HEK293 (cell line): ENCODE measurements around the gene CFP.

Experiments
- CTCF ChIA-PET: fragments of 350-600 bp; formaldehyde crosslinking; extraction: SDS; loops from one replicate; lab custom pipeline; 2021; ENCODE audit warnings: antibody characterized with exemption; lab: Yijun Ruan, JAX
- POLR2A ChIA-PET: fragments of 300-600 bp; formaldehyde crosslinking; extraction: SDS; loops from one replicate; lab custom pipeline; 2020; ENCODE audit warnings: antibody characterized with exemption, inconsistent platforms; lab: Yijun Ruan, JAX
- H3K27ac ChIP-seq: fragments of 200-500 bp; sonication (Bioruptor generic); 2 replicates; pipeline ENCODE4 v1.5.1; 2014; ENCODE audit warnings: low read depth, low read length, control low read depth, inconsistent platforms; ENCODE audit errors: extremely low read depth
- H3K36me3 ChIP-seq, 2 experiments: fragments of 200-500 bp in 1 of 2; sonication (Bioruptor generic) in 1 of 2; 1 replicate in 1 of 2; 2 replicates in 1 of 2; pipeline ENCODE4 v1.5.1; 2014 to 2017; ENCODE audit warnings: inconsistent platforms in 2 of 2, low read length in 2 of 2; ENCODE audit not compliant: control insufficient read depth in 2 of 2, insufficient read depth in 1 of 2
- H3K4me1 ChIP-seq: fragments of 200-500 bp; sonication (Bioruptor generic); 2 replicates; pipeline ENCODE4 v1.5.1; 2014; ENCODE audit warnings: mild to moderate bottlenecking, low read length, inconsistent platforms; ENCODE audit not compliant: control insufficient read depth, insufficient read depth
- H3K4me3 ChIP-seq: 2 replicates; pipeline ENCODE4 v1.5.1; 2011; ENCODE audit warnings: low read depth, mild to moderate bottlenecking, control low read depth, low read length, moderate library complexity
- H3K9me3 ChIP-seq: fragments of 200-500 bp; sonication (Bioruptor generic); 2 replicates; pipeline ENCODE4 v1.5.1; 2014; ENCODE audit warnings: low read depth, low read length, inconsistent platforms; ENCODE audit not compliant: control insufficient read depth, insufficient read depth
- EGR2 ChIP-seq: fragments of 450-650 bp; formaldehyde crosslinking; IDR thresholded peaks from 2 replicates; pipeline ENCODE4 v1.5.1; 2016; ENCODE audit warnings: low read depth, missing biosample characterization, missing genetic modification characterization
- IKZF3 ChIP-seq: fragments of 450-650 bp; IDR thresholded peaks from 2 replicates; pipeline ENCODE4 v1.5.0; 2018; ENCODE audit warnings: missing biosample characterization, mild to moderate bottlenecking, missing genetic modification characterization, moderate library complexity
- KLF17 ChIP-seq: fragments of 450-650 bp; formaldehyde crosslinking; IDR thresholded peaks from 2 replicates; pipeline ENCODE4 v1.5.1; 2016; ENCODE audit warnings: missing biosample characterization, missing genetic modification characterization
- SCRT1 ChIP-seq: fragments of 450-650 bp; formaldehyde crosslinking; IDR thresholded peaks from 2 replicates; pipeline ENCODE4 v1.5.1; 2016; ENCODE audit warnings: missing biosample characterization, missing genetic modification characterization, borderline replicate concordance
- ZFP41 ChIP-seq: fragments of 450-650 bp; formaldehyde crosslinking; IDR thresholded peaks from 2 replicates; pipeline ENCODE4 v1.5.1; 2016; ENCODE audit warnings: missing biosample characterization, missing genetic modification characterization, borderline replicate concordance
- ZNF140 ChIP-seq: fragments of 450-650 bp; formaldehyde crosslinking; IDR thresholded peaks from 2 replicates; pipeline ENCODE4 v1.5.1; 2016; ENCODE audit warnings: missing biosample characterization, missing genetic modification characterization
- ZNF23 ChIP-seq: fragments of 450-650 bp; formaldehyde crosslinking; IDR thresholded peaks from 2 replicates; pipeline ENCODE4 v1.5.1; 2016; ENCODE audit warnings: missing biosample characterization, missing genetic modification characterization, borderline replicate concordance
- ZNF341 ChIP-seq: fragments of 450-650 bp; formaldehyde crosslinking; IDR thresholded peaks from 2 replicates; pipeline ENCODE4; 2016; ENCODE audit warnings: low read depth, missing biosample characterization, missing genetic modification characterization
- ZNF354C ChIP-seq: fragments of 450-650 bp; formaldehyde crosslinking; IDR thresholded peaks from 2 replicates; pipeline ENCODE4 v1.5.1; 2016; ENCODE audit warnings: missing biosample characterization, missing genetic modification characterization, low read depth, borderline replicate concordance
- ZNF391 ChIP-seq: fragments of 450-650 bp; formaldehyde crosslinking; IDR thresholded peaks from 2 replicates; pipeline ENCODE4 v1.5.1; 2016; ENCODE audit warnings: low read depth, missing biosample characterization, missing genetic modification characterization, borderline replicate concordance
- ZNF449 ChIP-seq: fragments of 450-650 bp; formaldehyde crosslinking; IDR thresholded peaks from 2 replicates; pipeline ENCODE4 v1.5.1; 2017; ENCODE audit warnings: missing biosample characterization, mild to moderate bottlenecking, missing genetic modification characterization, moderate library complexity
- ZNF514 ChIP-seq: fragments of 450-650 bp; formaldehyde crosslinking; IDR thresholded peaks from 2 replicates; pipeline ENCODE4 v1.5.1; 2016; ENCODE audit warnings: missing biosample characterization, missing genetic modification characterization
- ZNF548 ChIP-seq: fragments of 450-650 bp; formaldehyde crosslinking; IDR thresholded peaks from 2 replicates; pipeline ENCODE4 v1.5.1; 2016; ENCODE audit warnings: missing biosample characterization, missing genetic modification characterization
- ZNF549 ChIP-seq: fragments of 450-650 bp; IDR thresholded peaks from 2 replicates; pipeline ENCODE4 v1.5.1; 2018; ENCODE audit warnings: missing biosample characterization, missing genetic modification characterization, mild to moderate bottlenecking, inconsistent platforms, moderate library complexity
- ZNF558 ChIP-seq: fragments of 450-650 bp; formaldehyde crosslinking; IDR thresholded peaks from 2 replicates; pipeline ENCODE4 v1.5.1; 2016; ENCODE audit warnings: missing biosample characterization, missing genetic modification characterization
- ZNF623 ChIP-seq: fragments of 450-650 bp; formaldehyde crosslinking; IDR thresholded peaks from 2 replicates; pipeline ENCODE4 v1.5.1; 2016; ENCODE audit warnings: missing biosample characterization, missing genetic modification characterization
- ZNF701 ChIP-seq: fragments of 450-650 bp; formaldehyde crosslinking; IDR thresholded peaks from 2 replicates; pipeline ENCODE4 v1.5.1; 2016; ENCODE audit warnings: missing biosample characterization, missing genetic modification characterization
- ZNF76 ChIP-seq: fragments of 450-650 bp; formaldehyde crosslinking; IDR thresholded peaks from 2 replicates; pipeline ENCODE4; 2016; ENCODE audit warnings: low read depth, missing biosample characterization, missing genetic modification characterization, borderline replicate concordance
- ZNF830 ChIP-seq: fragments of 450-650 bp; IDR thresholded peaks from 2 replicates; pipeline ENCODE4 v1.5.0; 2018; ENCODE audit warnings: missing biosample characterization, missing genetic modification characterization, low read depth, mild to moderate bottlenecking, moderate library complexity
- ZNF837 ChIP-seq: fragments of 450-650 bp; formaldehyde crosslinking; IDR thresholded peaks from 2 replicates; pipeline ENCODE4 v1.5.1; 2016; ENCODE audit warnings: missing biosample characterization, missing genetic modification characterization
- ZSCAN5A ChIP-seq: fragments of 450-650 bp; formaldehyde crosslinking; IDR thresholded peaks from 2 replicates; pipeline ENCODE4 v1.5.1; 2016; ENCODE audit warnings: missing biosample characterization, missing genetic modification characterization

The CFP gene

GRCh38 chrX:47649781-47650163 is 20.0 kb upstream of the CFP start (continued):
- TF ChIP-seq ZNF830 = no peak
- TF ChIP-seq ZNF837 = no peak
- TF ChIP-seq ZNF514 (tag by site-specific recombination) = no peak
- no peak for TF ChIP-seq EGR2
- no peak for TF ChIP-seq ZNF701 (tag by site-specific recombination)
- TF ChIP-seq SCRT1 = no peak

GRCh38 chrX:47649271-47649670 is 19.5 kb upstream of the CFP start:
- Histone ChIP-seq H3K4me3 (peak overlapping the region; percentile 83), H3K27ac (no peak overlapping the region), H3K9me3 (no peaks in the 10 kb centered on the region), H3K36me3 (peaks cover 8 to 45% of the 10 kb centered on the region in 2 experiments; a peak in 1 of 3 replicates), H3K4me1 (peaks cover 11% of the 10 kb centered on the region)
- CTCF ChIA-PET = interaction anchor here (0.8 kb wide), 1 partner anchor 101 kb away, joined by 3 read pairs; no protein-coding TSS in a partner anchor
- POLR2A ChIA-PET = no interaction called here
- no peak for TF ChIP-seq KLF17 (tag by site-specific recombination)
- no peak for TF ChIP-seq ZNF354C (tag by site-specific recombination)
- peak; percentile 25; the same call in 1 of the 2 replicates for TF ChIP-seq ZNF341 (tag by site-specific recombination)
- no peak for TF ChIP-seq ZNF623 (tag by site-specific recombination)

GRCh38 chrX:47648376-47648775 is 18.6 kb upstream of the CFP start:
- Histone ChIP-seq H3K36me3 (peaks cover under 1 to 48% of the 10 kb centered on the region in 2 experiments; a peak in 1 of 3 replicates), H3K4me1 (peaks cover 11% of the 10 kb centered on the region), H3K4me3 (no peak overlapping the region), H3K27ac (no peak overlapping the region), H3K9me3 (no peaks in the 10 kb centered on the region)
- CTCF ChIA-PET = interaction anchor here (0.8 to 1.1 kb wide), 2 partner anchors 18 to 101 kb away, joined by 3 to 4 read pairs; no protein-coding TSS in a partner anchor
- POLR2A ChIA-PET = no interaction called here
- peak; percentile 57 for TF ChIP-seq ZNF341 (tag by site-specific recombination)
- TF ChIP-seq ZNF548 (tag by site-specific recombination) = no peak
- TF ChIP-seq ZNF623 (tag by site-specific recombination) = peak; percentile 66
- TF ChIP-seq IKZF3 (tag by site-specific recombination) = no peak
- no peak for TF ChIP-seq ZNF391 (tag by site-specific recombination)
- TF ChIP-seq ZNF449 = no peak

- ChIA-PET CTCF (no interaction called here), POLR2A (interaction anchor here (0.7 kb wide), 1 partner anchor 557 kb away, joined by 4 read pairs; no protein-coding TSS in a partner anchor)
- no peaks in the 10 kb centered on the region for H3K9me3 ChIP-seq
- no peak for TF ChIP-seq ZNF76 (tag by site-specific recombination)
- no peak for TF ChIP-seq ZNF23 (tag by site-specific recombination)
- TF ChIP-seq ZNF558 (tag by site-specific recombination) = no peak
- no peak for TF ChIP-seq ZSCAN5A (tag by site-specific recombination)
- no peak for TF ChIP-seq ZFP41 (tag by site-specific recombination)
- no peak for TF ChIP-seq ZNF140 (tag by site-specific recombination)
- no peak for TF ChIP-seq ZNF549 (tag by site-specific recombination)
- TF ChIP-seq, all 188 proteins: peak for 0
- no peak overlapping the region for H3K27ac ChIP-seq
- no peak overlapping the region for H3K4me3 ChIP-seq
- H3K4me1 ChIP-seq = peaks cover 11% of the 10 kb centered on the region
- H3K36me3 ChIP-seq = peaks cover 0 to 47% of the 10 kb centered on the region in 2 experiments; a peak in 2 of 3 replicates
Measured at GRCh38 chrX:47646636-47647035, 16.9 kb upstream of the CFP start.
